HepG2 (cell line): ENCODE measurements around the gene APBA1.

ENCODE experiments used
- ARNT ChIP-seq: fragments of 450-650 bp; IDR thresholded peaks from 2 replicates; pipeline ENCODE4 v1.6.1; 2017
- ATF1 ChIP-seq: IDR thresholded peaks from 2 replicates; pipeline ENCODE4 v1.6.1; 2016; ENCODE audit warnings: mild to moderate bottlenecking, control low read depth
- BRD4 ChIP-seq: sonication (generic); formaldehyde crosslinking; IDR thresholded peaks from 2 replicates; pipeline ENCODE4 v1.4.0; 2020; ENCODE audit warnings: missing genetic modification reagents
- CHD4 ChIP-seq: fragments of 200-600 bp; sonication (generic); IDR thresholded peaks from 2 replicates; pipeline ENCODE4 v1.7.0; 2017; ENCODE audit warnings: mild to moderate bottlenecking, low read length, borderline replicate concordance
- CREB1 ChIP-seq, 2 experiments: fragments of 450-650 bp in 1 of 2; IDR thresholded peaks; 2 replicates each; pipeline ENCODE4 v1.6.1; 2016 to 2017; ENCODE audit warnings: control low read depth in 1 of 2, mild to moderate bottlenecking in 1 of 2, missing compliant biosample characterization in 1 of 2, missing genetic modification characterization in 1 of 2
- CTCF ChIP-seq: sonication (generic); formaldehyde crosslinking; IDR thresholded peaks from 2 replicates; pipeline ENCODE4 v1.5.0; 2020; ENCODE audit warnings: mild to moderate bottlenecking, missing genetic modification reagents, moderate library complexity
- JUND ChIP-seq: sonication (generic); formaldehyde crosslinking; IDR thresholded peaks from 2 replicates; pipeline ENCODE4 v1.8.0; 2022; ENCODE audit warnings: mild to moderate bottlenecking, missing genetic modification reagents
- RFX5 ChIP-seq: IDR thresholded peaks from 2 replicates; pipeline ENCODE4 v1.6.1; 2011; ENCODE audit warnings: low read depth, low read length, improper control_type of control experiment
- SIN3A ChIP-seq: IDR thresholded peaks from 2 replicates; pipeline ENCODE4 v1.6.1; 2011; ENCODE audit warnings: low read depth, mild to moderate bottlenecking, control low read depth, low read length, borderline replicate concordance
- SNRNP70 ChIP-seq: fragments of 200-400 bp; formaldehyde crosslinking; IDR thresholded peaks from 2 replicates; pipeline ENCODE4 v1.6.1; 2017; ENCODE audit warnings: mild to moderate bottlenecking, low read depth, low read length, moderate library complexity
- ZNF136 ChIP-seq: sonication (generic); formaldehyde crosslinking; IDR thresholded peaks from 2 replicates; pipeline ENCODE4 v1.8.1; 2022; ENCODE audit warnings: low read depth, mild to moderate bottlenecking, moderate library complexity, missing genetic modification reagents

GRCh38 chr9:69444021-69444420 lies 228.2 kb downstream of the APBA1 start:
- TF ChIP-seq ATF1 (CRISPR knock-in tag) (no peak), ZNF136 (CRISPR knock-in tag) (no peak), CTCF (CRISPR knock-in tag) (no peak), JUND (no peak), BRD4 (CRISPR knock-in tag) (no peak), RFX5 (no peak), CHD4 (no peak), ARNT (no peak), SIN3A (no peak), CREB1 (IDR thresholded peaks at IDR 0.05) (no peak), CREB1 (CRISPR knock-in tag; IDR thresholded peaks at IDR 0.05) (no peak), SNRNP70 (no peak)
